Measurements from ENCODE around the gene UBE2I. TPM values are rescaled to one million over a fixed set of nuclear protein-coding genes. Genes with fewer than 3 reads are reported as not detected.

The UBE2I gene
- total and polyA plus RNA-seq, 3 donors from 2014 or later: 116 to 143 (median 127) TPM

- no peak overlapping the region for H3K27ac ChIP-seq
- intact Hi-C loops (cut with DNase I; ENCODE audit: low total_unique reads): no loop called here
- H3K36me3 ChIP-seq (ENCODE audit: low read depth, missing control alignments): no peaks in the 10 kb centered on the region
- no peak for TF ChIP-seq POLR2A (IDR thresholded peaks at IDR 0.05)
- TF ChIP-seq, protein P1, sequence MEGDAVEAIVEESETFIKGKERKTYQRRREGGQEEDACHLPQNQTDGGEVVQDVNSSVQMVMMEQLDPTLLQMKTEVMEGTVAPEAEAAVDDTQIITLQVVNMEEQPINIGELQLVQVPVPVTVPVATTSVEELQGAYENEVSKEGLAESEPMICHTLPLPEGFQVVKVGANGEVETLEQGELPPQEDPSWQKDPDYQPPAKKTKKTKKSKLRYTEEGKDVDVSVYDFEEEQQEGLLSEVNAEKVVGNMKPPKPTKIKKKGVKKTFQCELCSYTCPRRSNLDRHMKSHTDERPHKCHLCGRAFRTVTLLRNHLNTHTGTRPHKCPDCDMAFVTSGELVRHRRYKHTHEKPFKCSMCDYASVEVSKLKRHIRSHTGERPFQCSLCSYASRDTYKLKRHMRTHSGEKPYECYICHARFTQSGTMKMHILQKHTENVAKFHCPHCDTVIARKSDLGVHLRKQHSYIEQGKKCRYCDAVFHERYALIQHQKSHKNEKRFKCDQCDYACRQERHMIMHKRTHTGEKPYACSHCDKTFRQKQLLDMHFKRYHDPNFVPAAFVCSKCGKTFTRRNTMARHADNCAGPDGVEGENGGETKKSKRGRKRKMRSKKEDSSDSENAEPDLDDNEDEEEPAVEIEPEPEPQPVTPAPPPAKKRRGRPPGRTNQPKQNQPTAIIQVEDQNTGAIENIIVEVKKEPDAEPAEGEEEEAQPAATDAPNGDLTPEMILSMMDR (IDR thresholded peaks at IDR 0.05): peak in 2 of 3 experiments; percentile 34 to 36
- no peak for DNase-seq
- WGBS, 2 donors: 62 to 69% methylated on average over 7 to 16 of the region's 17 CpGs
- H3K4me1 ChIP-seq: peaks cover 16% of the 10 kb centered on the region
- H3K9me3 ChIP-seq: no peaks in the 10 kb centered on the region
- H3K4me3 ChIP-seq: no peak overlapping the region
- no peaks in the 10 kb centered on the region for H3K27me3 ChIP-seq
Observed at GRCh38 chr16:1330260-1330914, 21.0 kb downstream of the UBE2I start.

DNA sequence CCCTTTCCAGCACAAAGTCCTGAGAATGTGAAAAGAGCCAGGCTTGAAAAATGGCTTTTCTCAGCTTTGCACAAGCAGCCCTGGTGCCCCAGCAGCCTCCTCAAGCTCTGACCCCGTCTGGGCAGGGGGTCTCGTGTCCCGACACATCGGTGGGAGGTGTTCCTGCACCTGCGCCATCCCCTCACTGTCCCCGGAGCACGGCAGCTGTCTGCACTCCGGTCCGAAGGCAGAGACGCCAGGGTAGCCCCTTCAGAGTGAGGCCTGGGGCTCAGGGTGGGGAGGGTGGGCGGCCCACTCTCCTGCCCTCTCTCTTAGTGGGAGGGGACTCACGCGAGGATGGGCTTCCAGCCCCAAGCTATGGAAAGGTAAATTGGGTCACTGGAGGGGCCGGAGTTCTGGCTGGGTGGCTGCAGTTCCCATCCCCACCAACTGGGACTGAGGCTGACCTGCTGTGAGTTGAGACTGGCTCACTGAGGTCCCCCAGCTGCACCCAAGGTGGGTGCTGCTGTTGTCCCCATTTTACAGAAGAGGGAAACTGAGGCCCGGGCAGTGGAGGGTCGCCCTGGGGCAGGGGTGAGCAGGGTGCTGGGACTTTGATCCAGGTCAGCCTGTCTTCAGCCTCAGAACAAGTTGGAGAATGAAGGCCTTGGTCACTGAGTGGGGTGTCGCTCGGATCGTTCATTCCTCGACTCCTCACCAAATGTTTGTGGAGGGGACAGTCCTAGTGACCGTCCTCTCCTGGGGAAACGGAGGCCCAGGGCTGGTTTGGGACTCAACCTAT is 21.7 kb downstream of the UBE2I start:
- no peak overlapping the region for H3K4me3 ChIP-seq
- no peaks in the 10 kb centered on the region for H3K27me3 ChIP-seq
- H3K27ac ChIP-seq: no peak overlapping the region
- no peaks in the 10 kb centered on the region for H3K9me3 ChIP-seq
- TF ChIP-seq, protein P1 (IDR thresholded peaks at IDR 0.05): no peak
- TF ChIP-seq POLR2A (IDR thresholded peaks at IDR 0.05): no peak
- H3K4me1 ChIP-seq: peaks cover 16% of the 10 kb centered on the region
- 54 to 65% methylated on average over 12 to 22 of the region's 22 CpGs for WGBS, 2 donors
- intact Hi-C loops (cut with DNase I; ENCODE audit: low total_unique reads): no loop called here
- DNase-seq: no peak
- no peaks in the 10 kb centered on the region for H3K36me3 ChIP-seq (ENCODE audit: low read depth, missing control alignments)

GRCh38 chr16:1331712-1332617 is 22.5 kb downstream of the UBE2I start:
- H3K4me3 ChIP-seq: no peak overlapping the region
- H3K4me1 ChIP-seq: peaks cover 16% of the 10 kb centered on the region
- H3K27ac ChIP-seq: no peak overlapping the region
- TF ChIP-seq POLR2A (IDR thresholded peaks at IDR 0.05): no peak
- TF ChIP-seq, protein P1 (IDR thresholded peaks at IDR 0.05): no peak
- H3K9me3 ChIP-seq: no peaks in the 10 kb centered on the region
- intact Hi-C loops (cut with DNase I; ENCODE audit: low total_unique reads): no loop called here
- no peak for DNase-seq
- no peaks in the 10 kb centered on the region for H3K36me3 ChIP-seq (ENCODE audit: low read depth, missing control alignments)
- 13 to 28% methylated on average over 10 to 34 of the region's 34 CpGs for WGBS, 2 donors
- no peaks in the 10 kb centered on the region for H3K27me3 ChIP-seq

- Histone ChIP-seq H3K27ac (no peak overlapping the region), H3K4me1 (peaks cover 16% of the 10 kb centered on the region), H3K36me3 (ENCODE audit: low read depth, missing control alignments) (no peaks in the 10 kb centered on the region), H3K9me3 (no peaks in the 10 kb centered on the region), H3K4me3 (peak overlapping the region in 1 of 2 donors; percentile 43), H3K27me3 (no peaks in the 10 kb centered on the region)
- intact Hi-C loops (cut with DNase I; ENCODE audit: low total_unique reads): no loop called here
- 2 to 10% methylated on average over 16 to 26 of the region's 26 CpGs for WGBS, 2 donors
- TF ChIP-seq POLR2A (IDR thresholded peaks at IDR 0.05): no peak
- TF ChIP-seq, protein P1 (IDR thresholded peaks at IDR 0.05): no peak
- no peak for DNase-seq
Observed at GRCh38 chr16:1332618-1333148, 23.2 kb downstream of the UBE2I start.
